Measurements from ENCODE around the gene PRKG1.
"Not testable (repeated sequence)": the region's sequence is repeated elsewhere in the genome, so short reads cannot be mapped to it uniquely, and the experiment has no call there.

The PRKG1 gene

DNA sequence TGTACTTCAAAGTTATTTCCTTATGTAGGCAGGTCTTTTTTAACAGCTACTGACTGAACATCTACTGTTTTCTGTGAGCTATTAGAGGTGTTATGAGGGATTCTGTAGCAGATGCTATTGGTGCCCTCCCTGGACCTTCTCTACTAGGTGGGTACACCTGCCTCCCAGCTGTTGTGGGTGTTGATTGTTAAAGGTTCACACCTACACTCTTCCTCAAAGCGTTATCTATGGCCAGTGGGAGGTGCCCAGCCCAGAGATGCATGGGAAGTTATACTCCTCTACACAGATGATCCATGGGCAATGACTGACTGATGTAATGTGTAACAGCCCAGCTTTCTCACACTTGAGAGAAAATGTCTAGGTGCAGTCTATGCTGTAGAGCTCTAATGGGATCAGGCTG, 127.7 kb downstream of the PRKG1 start:
- no peak overlapping the region for H3K4me3 Mint-ChIP-seq
- H3K9me3 Mint-ChIP-seq (ENCODE audit: low read depth) = no peaks in the 10 kb centered on the region
- peaks cover 3% of the 10 kb centered on the region for H3K27me3 Mint-ChIP-seq
- no peaks in the 10 kb centered on the region for H3K4me1 Mint-ChIP-seq (ENCODE audit: low read depth)
- H3K36me3 Mint-ChIP-seq = no peaks in the 10 kb centered on the region
- H3K27ac Mint-ChIP-seq = no peak overlapping the region

DNA sequence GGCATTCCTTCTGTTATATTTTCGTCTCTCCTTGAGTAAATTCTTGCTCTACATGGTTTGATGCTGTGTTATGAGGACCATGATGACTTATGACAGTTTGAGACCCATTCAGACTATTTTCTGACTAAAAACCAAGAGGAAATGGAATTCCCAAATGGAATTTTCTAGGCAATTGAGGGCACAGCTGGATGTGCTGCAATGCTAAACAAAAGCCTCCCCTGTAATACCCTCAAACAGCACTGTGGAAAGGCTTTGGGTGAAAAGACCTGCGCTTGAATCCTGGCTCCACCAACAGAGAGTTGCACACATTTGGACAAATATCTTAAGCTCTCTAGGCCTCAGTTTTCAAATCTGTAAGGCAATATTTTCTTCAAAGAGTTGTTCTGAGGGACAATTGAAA, 129.1 kb downstream of the PRKG1 start:
- Mint-ChIP-seq H3K4me1 (ENCODE audit: low read depth) (no peaks in the 10 kb centered on the region), H3K4me3 (no peak overlapping the region), H3K27me3 (peaks cover 3% of the 10 kb centered on the region)

DNA sequence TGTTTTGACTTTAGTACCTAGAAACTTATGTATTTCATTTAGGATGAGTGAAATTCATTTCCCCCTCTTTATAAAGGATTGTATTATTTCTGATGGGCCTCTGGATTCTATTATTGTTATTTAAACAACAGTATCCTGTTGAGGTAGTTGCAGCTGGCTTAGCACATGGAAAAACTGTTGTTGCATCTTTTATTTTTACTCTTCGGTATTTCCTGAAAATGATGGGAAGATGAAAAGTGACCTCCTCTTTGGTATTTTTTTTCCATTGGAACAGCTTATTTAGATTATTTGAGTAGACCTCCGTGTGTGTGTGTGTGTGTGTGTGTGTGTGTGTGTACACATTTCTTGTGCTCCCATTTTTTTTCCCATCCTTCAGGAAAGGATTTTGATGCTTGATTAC, 129.8 kb downstream of the PRKG1 start:
- H3K27me3 Mint-ChIP-seq = peaks cover 3% of the 10 kb centered on the region
- no peaks in the 10 kb centered on the region for H3K36me3 Mint-ChIP-seq
- no peaks in the 10 kb centered on the region for H3K4me1 Mint-ChIP-seq (ENCODE audit: low read depth)
- H3K4me3 Mint-ChIP-seq = no peak overlapping the region
- H3K9me3 Mint-ChIP-seq (ENCODE audit: low read depth) = no peaks in the 10 kb centered on the region
- no peak overlapping the region for H3K27ac Mint-ChIP-seq

More for the DNA sequence above, 129.1 kb downstream of the PRKG1 start:
- Mint-ChIP-seq H3K27ac (no peak overlapping the region), H3K36me3 (no peaks in the 10 kb centered on the region), H3K9me3 (ENCODE audit: low read depth) (no peaks in the 10 kb centered on the region)

DNA sequence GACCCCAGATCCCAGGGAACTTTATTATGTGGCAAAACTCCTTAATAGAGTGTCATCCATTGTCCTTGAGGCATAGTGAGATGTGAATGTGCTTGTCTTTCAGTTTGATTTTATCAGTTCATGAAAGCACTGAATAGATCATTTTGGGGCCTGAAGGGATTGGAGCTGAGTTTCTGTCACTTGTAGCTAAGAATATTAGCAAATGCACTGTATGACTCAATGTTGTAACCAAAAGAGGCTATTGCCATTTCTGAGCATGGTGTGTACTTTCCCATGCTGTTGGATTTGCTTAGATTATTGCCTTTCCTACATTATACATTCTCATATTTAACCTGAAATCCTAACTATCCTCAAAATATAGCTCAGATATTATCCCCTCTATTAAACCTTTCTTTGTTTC, 130.4 kb downstream of the PRKG1 start:
- no peaks in the 10 kb centered on the region for H3K9me3 Mint-ChIP-seq (ENCODE audit: low read depth)
- no peaks in the 10 kb centered on the region for H3K36me3 Mint-ChIP-seq

DNA sequence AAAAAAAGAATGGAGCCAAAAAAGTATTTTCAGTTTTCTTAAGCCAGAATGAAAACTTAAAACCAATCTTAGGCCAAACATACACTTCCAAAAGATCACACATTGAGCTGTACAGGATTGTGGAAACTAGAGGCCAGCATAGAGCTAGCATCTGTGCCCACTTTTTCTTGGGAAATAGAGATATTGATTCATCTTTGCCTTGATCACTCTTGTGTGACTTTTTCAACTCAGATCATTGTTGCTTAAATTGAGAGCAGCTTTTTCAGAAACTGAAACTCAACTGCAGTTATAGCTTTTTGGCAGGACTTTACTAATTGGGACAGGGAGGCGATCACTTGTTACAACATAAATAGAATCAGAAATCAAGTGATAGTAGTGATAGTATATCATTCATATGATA, 132.2 kb downstream of the PRKG1 start:
- peaks cover 3% of the 10 kb centered on the region for H3K27me3 Mint-ChIP-seq
- no peaks in the 10 kb centered on the region for H3K36me3 Mint-ChIP-seq
- no peak overlapping the region for H3K4me3 Mint-ChIP-seq
- H3K9me3 Mint-ChIP-seq (ENCODE audit: low read depth) = no peaks in the 10 kb centered on the region
- no peaks in the 10 kb centered on the region for H3K4me1 Mint-ChIP-seq (ENCODE audit: low read depth)
- no peak overlapping the region for H3K27ac Mint-ChIP-seq

More for the DNA sequence above, 130.4 kb downstream of the PRKG1 start:
- peaks cover 3% of the 10 kb centered on the region for H3K27me3 Mint-ChIP-seq
- no peaks in the 10 kb centered on the region for H3K4me1 Mint-ChIP-seq (ENCODE audit: low read depth)
- no peak overlapping the region for H3K4me3 Mint-ChIP-seq
- no peak overlapping the region for H3K27ac Mint-ChIP-seq

DNA sequence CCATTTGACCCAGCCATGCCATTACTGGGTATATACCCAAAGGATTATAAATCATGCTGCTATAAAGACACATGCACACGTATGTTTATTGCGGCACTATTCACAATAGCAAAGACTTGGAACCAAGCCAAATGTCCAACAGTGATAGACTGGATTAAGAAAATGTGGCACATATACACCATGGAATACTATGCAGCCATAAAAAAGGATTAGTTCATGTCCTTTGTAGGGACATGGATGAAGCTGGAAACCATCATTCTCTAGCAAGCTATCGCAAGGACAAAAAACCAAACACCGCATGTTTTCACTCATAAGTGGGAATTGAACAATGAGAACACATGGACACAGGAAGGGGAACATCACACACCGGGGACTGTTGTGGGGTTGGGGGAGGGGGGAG, 138.7 kb downstream of the PRKG1 start:
- H3K4me1 Mint-ChIP-seq (ENCODE audit: low read depth); H3K4me3 Mint-ChIP-seq; H3K9me3 Mint-ChIP-seq (ENCODE audit: low read depth); H3K36me3 Mint-ChIP-seq; H3K27me3 Mint-ChIP-seq; H3K27ac Mint-ChIP-seq: not testable (repeated sequence)

DNA sequence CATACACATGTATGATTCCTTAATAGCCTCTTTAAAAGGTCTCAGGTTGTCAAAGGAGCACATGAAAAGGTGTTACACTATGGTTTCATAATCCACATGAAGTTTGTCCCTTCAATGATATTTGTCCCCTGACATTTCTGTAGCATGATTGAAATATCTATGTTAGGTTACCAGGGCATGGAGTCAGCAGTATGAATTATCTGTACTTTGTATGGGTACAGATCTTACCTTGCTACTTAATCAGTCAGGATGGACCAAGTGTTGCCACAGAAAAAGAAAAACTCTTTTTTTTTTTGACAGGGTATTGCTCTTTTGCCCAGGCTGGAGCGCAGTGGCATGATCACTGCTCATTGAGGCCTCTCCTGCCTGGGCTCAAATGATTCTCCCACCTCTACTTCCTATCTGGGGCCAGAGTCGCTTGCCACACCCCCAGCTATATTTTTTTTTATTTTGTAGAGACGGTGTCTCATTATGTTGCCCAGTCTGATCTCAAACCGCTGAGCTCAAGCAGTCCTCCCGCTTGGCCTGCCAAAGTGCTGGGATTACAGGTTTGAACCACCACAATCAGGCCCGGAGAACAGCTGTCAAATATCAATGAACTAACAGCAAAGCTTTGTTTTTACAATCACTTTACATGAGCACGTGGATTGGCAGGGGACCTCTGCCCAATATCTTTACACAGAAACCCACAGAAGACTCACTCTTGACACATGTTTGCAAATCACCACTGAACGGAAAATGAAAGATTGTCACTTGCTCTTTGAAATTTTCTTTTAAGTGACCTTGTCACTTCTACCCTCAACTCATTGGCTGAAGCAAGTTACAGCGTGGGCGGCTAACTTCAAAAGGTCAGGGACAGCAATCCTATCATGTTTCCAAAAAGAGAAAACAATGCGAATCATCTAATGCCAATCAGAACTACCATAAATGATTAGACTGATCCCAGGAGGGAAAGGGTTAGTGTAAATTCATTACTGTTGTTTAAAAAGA, 140.2 kb downstream of the PRKG1 start:
- Mint-ChIP-seq H3K36me3 (no peaks in the 10 kb centered on the region), H3K27ac (no peak overlapping the region), H3K4me3 (no peak overlapping the region), H3K9me3 (ENCODE audit: low read depth) (no peaks in the 10 kb centered on the region), H3K27me3 (no peaks in the 10 kb centered on the region), H3K4me1 (ENCODE audit: low read depth) (no peaks in the 10 kb centered on the region)

DNA sequence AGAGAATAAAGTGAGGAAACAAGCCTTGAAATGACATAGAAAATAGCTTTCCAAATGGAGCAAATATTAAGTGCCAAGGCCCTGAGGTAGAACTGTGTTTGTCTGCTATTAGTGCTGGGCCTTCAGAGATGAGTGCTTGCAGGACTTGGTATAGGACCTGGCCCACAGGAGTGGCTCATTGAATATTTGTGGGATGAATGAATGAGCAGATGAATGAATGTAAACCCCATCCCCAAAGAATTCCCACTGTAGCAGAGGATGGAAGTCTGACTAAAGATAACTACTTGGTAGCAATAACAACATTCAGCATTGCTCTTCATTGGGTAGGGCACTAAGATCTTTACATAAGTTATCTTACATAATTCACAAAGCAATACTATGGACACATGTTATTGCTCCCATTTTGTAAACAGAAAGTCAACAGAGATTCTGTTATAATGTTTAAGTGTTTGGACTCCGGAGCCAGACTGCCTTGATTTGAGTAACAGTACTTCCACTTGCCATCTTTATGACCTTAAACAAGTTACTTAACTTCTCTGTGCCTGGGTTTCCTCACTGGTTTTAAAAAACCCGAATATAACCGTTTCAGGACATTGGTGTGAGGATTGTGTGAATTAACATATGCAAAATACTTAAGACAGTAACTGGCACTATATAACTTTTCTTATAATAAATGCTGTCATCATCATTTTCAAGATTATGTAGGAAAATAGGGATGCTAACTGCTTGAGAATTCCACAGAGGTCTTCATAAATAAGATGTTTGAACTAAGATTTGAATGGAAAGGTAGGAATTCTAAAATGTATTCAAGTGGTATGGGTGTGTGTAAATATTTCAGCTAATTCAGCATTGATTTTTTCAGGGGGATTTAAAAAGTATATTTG, 141.9 kb downstream of the PRKG1 start:
- no peak overlapping the region for H3K27ac Mint-ChIP-seq
- no peak overlapping the region for H3K4me3 Mint-ChIP-seq
- no peaks in the 10 kb centered on the region for H3K27me3 Mint-ChIP-seq
- no peaks in the 10 kb centered on the region for H3K9me3 Mint-ChIP-seq (ENCODE audit: low read depth)
- H3K4me1 Mint-ChIP-seq (ENCODE audit: low read depth) = no peaks in the 10 kb centered on the region
- H3K36me3 Mint-ChIP-seq = no peaks in the 10 kb centered on the region

DNA sequence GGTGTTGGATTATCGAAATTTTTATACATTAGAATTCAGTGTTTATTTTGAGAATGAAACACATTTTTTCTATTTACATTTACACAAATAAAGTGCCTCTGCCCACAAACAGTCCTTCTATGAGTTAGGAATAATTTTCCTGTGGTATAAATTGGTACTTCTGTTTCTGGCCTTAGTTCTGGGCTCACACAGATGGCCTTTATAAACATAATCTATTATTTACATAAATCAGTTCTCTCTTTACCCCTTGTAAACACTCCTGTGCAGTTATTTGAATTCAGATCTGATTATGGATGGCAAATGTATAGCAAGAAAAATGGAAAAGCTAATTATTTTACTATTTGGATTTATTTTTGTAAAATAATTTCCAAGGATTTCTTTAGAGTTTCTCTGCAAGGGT, 143.2 kb downstream of the PRKG1 start:
- H3K36me3 Mint-ChIP-seq = no peaks in the 10 kb centered on the region
- H3K4me1 Mint-ChIP-seq (ENCODE audit: low read depth) = no peaks in the 10 kb centered on the region
- H3K9me3 Mint-ChIP-seq (ENCODE audit: low read depth) = no peaks in the 10 kb centered on the region
- H3K27ac Mint-ChIP-seq = no peak overlapping the region
- H3K4me3 Mint-ChIP-seq = no peak overlapping the region
- no peaks in the 10 kb centered on the region for H3K27me3 Mint-ChIP-seq

DNA sequence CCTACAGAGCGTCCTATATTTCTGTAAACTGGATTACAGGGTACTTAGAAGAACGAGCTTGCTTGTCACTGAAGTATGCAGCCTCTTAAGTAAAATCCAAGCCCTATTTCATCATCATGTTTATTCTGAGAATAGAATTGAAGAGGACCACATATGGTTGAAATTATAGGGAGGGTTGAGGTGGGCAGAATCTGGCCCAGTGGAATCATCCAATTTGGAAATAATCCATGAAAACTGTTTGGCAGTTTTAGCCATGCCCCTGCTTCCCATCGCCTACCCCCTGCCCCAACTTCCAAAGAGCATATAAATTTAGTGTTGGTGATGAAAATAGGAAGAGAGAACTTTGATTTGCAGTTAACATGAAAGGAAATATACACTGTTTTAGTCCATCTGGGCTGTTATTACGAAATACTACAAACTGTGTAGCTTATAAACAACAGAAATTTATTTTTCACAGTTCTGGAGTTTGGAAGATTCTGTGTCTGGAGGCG, 150.4 kb downstream of the PRKG1 start:
- no peak overlapping the region for H3K27ac Mint-ChIP-seq
- H3K4me3 Mint-ChIP-seq = no peak overlapping the region
- no peaks in the 10 kb centered on the region for H3K4me1 Mint-ChIP-seq (ENCODE audit: low read depth)
- no peaks in the 10 kb centered on the region for H3K9me3 Mint-ChIP-seq (ENCODE audit: low read depth)
- no peaks in the 10 kb centered on the region for H3K36me3 Mint-ChIP-seq
- H3K27me3 Mint-ChIP-seq = no peaks in the 10 kb centered on the region

DNA sequence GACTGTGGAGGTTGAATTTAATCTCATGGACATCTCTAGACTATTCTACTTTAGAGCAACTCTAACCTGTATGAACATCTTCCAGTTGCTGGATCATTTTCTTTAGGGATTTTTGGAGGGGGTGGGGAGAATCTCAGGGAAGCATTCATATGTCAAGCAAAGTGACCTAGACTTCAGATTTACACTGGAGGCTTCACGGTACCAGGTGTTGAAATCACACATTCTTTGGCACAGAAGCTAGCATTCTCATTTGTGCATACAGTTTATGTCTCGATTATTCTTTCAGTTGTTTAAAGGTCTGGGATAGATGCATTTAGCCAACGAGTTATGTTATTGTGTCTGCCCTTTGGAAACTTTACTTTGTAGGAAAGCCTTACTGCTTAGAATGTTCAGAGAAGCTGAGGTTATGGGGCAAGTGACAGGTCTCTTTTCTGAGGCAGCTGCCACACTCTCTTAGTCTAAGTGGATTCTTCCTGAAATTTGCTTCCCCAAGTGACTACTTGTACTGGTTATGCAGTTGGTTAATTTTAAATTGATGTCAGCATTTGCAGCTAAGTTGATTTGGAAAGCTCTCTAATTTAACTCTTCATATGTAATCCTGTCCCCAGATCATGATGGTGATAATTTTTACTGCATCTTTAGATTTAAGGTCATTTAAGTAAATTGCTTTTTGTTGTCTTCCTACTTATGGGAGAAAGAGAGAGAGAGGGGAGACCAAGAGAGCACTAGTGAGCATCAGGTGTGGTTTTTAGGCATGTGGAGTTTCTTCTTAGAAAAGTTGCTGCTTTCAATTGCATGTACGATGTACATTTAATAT, 153.8 kb downstream of the PRKG1 start:
- Mint-ChIP-seq H3K4me3 (no peak overlapping the region), H3K9me3 (ENCODE audit: low read depth) (no peaks in the 10 kb centered on the region), H3K36me3 (no peaks in the 10 kb centered on the region), H3K4me1 (ENCODE audit: low read depth) (no peaks in the 10 kb centered on the region), H3K27me3 (no peaks in the 10 kb centered on the region), H3K27ac (no peak overlapping the region)

DNA sequence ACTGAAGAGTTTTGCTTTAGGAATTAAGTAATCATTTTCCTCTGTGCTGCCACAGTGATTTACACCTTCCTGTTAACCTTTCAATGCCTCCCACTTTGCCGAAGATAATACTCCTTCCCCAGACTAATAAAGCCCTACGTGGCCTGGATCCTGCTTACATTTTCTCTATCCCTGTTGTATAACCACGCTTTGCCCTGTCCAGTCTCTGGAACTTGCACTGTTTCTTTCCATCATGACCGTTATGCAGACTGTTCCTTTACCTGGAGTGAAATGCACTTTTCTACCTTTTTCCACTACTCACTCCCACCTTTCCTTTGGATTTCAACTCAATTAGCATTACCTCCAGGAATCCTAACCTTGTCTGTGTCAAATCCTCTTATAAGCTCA, 154.4 kb downstream of the PRKG1 start:
- Mint-ChIP-seq H3K4me3 (no peak overlapping the region), H3K9me3 (ENCODE audit: low read depth) (no peaks in the 10 kb centered on the region), H3K4me1 (ENCODE audit: low read depth) (no peaks in the 10 kb centered on the region), H3K27me3 (no peaks in the 10 kb centered on the region), H3K36me3 (no peaks in the 10 kb centered on the region), H3K27ac (no peak overlapping the region)

DNA sequence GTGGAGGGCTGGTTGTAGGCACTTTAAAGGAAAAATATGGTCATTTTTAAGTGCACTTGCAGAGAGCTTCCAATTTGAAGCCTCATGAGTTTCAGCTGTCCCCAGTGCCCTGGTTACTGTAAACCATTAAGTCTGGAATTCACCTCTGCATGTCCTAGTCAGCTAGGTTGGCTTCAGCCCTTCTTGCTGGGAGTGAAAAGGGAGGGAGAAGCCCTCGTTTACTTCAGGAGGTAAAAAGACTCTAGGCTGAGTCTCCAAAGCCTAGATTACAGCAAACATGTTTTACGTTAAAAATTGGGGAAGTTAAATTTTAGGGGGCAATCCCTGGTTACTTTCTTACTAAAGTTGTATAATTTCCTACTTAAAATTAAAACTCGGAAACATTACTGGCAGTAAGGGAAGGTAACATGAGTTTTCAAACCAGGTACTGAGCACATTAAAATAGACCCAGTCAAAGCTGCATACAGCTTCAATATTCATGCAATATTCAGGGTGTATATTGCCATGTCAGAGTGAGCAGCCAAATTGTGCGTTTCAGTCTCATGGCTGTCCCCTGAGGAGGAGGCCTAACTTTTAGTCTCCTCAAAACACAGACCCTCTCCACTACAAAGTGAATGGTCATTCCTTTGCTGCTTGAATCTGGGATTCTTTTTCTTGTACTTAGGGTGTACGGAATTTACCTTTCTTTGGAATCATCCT, 156.7 kb downstream of the PRKG1 start:
- no peaks in the 10 kb centered on the region for H3K27me3 Mint-ChIP-seq

DNA sequence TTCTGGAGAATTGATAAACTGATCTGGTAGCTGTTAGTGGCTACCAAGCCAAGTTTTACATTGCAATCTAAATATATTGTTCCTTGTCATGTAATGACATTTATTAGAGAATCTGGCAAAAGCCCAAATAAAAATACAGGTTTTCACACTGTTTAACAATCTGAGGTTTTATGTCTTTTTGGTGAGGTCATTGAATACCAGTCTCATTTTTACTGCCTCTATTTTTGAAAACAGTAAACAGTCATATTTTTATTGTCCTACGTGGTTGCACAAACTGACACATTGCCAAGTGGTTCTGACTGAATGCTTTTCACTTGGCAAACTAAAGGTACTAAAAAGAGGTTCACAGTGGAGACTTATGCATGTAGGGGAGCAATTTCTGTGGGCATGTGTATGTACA, 157.5 kb downstream of the PRKG1 start:
- Mint-ChIP-seq H3K4me1 (ENCODE audit: low read depth) (no peaks in the 10 kb centered on the region), H3K27me3 (no peaks in the 10 kb centered on the region), H3K4me3 (no peak overlapping the region), H3K27ac (no peak overlapping the region), H3K9me3 (ENCODE audit: low read depth) (no peaks in the 10 kb centered on the region), H3K36me3 (no peaks in the 10 kb centered on the region)

More for the DNA sequence above, 156.7 kb downstream of the PRKG1 start:
- no peak overlapping the region for H3K27ac Mint-ChIP-seq
- no peak overlapping the region for H3K4me3 Mint-ChIP-seq
- H3K4me1 Mint-ChIP-seq (ENCODE audit: low read depth) = no peaks in the 10 kb centered on the region
- H3K36me3 Mint-ChIP-seq = no peaks in the 10 kb centered on the region
- H3K9me3 Mint-ChIP-seq (ENCODE audit: low read depth) = no peaks in the 10 kb centered on the region
